SIG-M5 treated with dmso at 0.1 percent for 504 hours (cell line): ENCODE results near the gene NHSL1.

ENCODE experiments used
- DNase-seq: peaks from one replicate; lab custom pipeline; 2025; ENCODE audit not compliant: unreplicated experiment; lab: John Stamatoyannopoulos, UW

Gene NHSL1

GRCh38 chr6:138498629-138499302 is 528 bp downstream of the NHSL1 start:
- no peak for DNase-seq

- DNase-seq: no peak
These were observed 2.0 kb downstream of the NHSL1 start for GRCh38 chr6:138497286-138497685.

- no peak for DNase-seq
These were observed 5.0 kb downstream of the NHSL1 start for GRCh38 chr6:138494312-138494711.

- no peak for DNase-seq
These were observed 5.9 kb downstream of the NHSL1 start for GRCh38 chr6:138493413-138493812.

GRCh38 chr6:138492871-138493270 is 6.4 kb downstream of the NHSL1 start:
- no peak for DNase-seq

GRCh38 chr6:138492113-138492512 is 7.2 kb downstream of the NHSL1 start:
- no peak for DNase-seq

GRCh38 chr6:138491017-138491416 is 8.3 kb downstream of the NHSL1 start:
- no peak for DNase-seq

GRCh38 chr6:138489846-138490245 is 9.4 kb downstream of the NHSL1 start:
- no peak for DNase-seq

- DNase-seq: no peak
These were observed 12.1 kb downstream of the NHSL1 start for GRCh38 chr6:138487102-138487604.

- no peak for DNase-seq
These were observed 12.8 kb downstream of the NHSL1 start for GRCh38 chr6:138486249-138487101.

- DNase-seq: no peak
These were observed 13.6 kb downstream of the NHSL1 start for GRCh38 chr6:138485586-138486248.

GRCh38 chr6:138485005-138485545 is 14.2 kb downstream of the NHSL1 start:
- DNase-seq: no peak

GRCh38 chr6:138484018-138484731 is 15.1 kb downstream of the NHSL1 start:
- DNase-seq: no peak

GRCh38 chr6:138482816-138483215 is 16.5 kb downstream of the NHSL1 start:
- DNase-seq: no peak

GRCh38 chr6:138480279-138480949 is 18.9 kb downstream of the NHSL1 start:
- no peak for DNase-seq

GRCh38 chr6:138477913-138478539 is 21.3 kb downstream of the NHSL1 start:
- no peak for DNase-seq

GRCh38 chr6:138476116-138476515 is 23.2 kb downstream of the NHSL1 start:
- DNase-seq: no peak

- DNase-seq: no peak
These were observed 26.1 kb downstream of the NHSL1 start for GRCh38 chr6:138473144-138473543.

GRCh38 chr6:138468320-138469015 is 30.8 kb downstream of the NHSL1 start:
- DNase-seq: peak; percentile 18
